Retina (tissue), 1 donor: ENCODE data around the gene ECPAS.
"Not testable (repeated sequence)": the region's sequence is repeated elsewhere in the genome, so short reads cannot be mapped to it uniquely, and the experiment has no call there.

Source experiments
- DNase-seq: peaks from one replicate; pipeline ENCODE4 v3.0.0-alpha.2; 2016

Gene ECPAS

DNA sequence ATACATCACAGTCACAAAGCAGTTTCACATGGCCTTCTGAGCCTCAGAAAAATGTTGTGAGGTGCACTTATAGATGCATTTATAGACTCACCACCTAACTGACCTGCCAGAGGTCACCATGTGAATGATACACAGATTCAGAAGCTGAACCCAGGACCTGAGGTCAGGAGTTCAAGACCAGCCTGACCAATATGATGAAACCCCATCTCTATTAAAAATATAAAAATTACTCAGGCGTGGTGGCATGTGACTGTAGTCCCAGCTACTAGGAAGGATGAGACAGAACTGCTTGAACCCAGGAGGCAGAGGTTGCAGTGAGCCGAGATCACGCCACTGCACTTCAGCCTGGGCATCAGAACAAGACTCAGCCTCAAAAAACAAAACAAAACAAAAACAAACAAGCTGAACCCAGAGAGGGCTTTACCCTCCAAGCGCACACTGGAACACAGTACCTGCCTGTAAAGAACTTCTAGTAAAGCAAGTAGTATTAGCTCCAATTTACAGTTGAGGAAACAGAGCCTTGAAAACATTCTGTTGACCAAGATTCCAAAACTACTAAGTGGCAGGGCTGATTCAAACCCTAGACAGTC lies 16.3 kb downstream of the ECPAS start:
- no peak for DNase-seq

- no peak for DNase-seq
Observed at GRCh38 chr9:111463048-111463447, 21.1 kb downstream of the ECPAS start.

GRCh38 chr9:111458139-111459009 lies 25.8 kb downstream of the ECPAS start:
- no peak for DNase-seq

- peak; percentile 18 for DNase-seq
Observed at GRCh38 chr9:111456529-111456928, 27.7 kb downstream of the ECPAS start.

GRCh38 chr9:111455638-111456037 lies 28.5 kb downstream of the ECPAS start:
- no peak for DNase-seq

- no peak for DNase-seq
Observed at GRCh38 chr9:111454751-111455150, 29.4 kb downstream of the ECPAS start.

DNA sequence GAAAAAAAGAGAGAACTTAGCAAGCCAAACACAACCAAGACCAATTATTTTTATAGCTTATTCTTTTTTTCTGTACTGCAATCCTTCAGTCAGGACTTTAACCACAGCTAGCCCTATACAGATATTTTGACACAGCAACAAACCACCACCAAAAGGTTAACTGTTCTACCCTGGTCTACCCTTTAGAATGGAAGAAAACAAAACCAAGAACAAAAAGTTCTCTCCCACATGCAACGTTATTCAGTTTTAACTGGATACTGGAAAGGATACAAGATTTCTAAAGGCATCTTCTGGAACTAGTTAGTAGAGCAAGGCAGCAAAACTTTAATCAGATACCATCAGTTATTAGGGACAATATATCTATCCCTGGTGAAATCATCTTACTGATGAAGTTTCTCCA lies 32.6 kb downstream of the ECPAS start:
- no peak for DNase-seq

GRCh38 chr9:111450124-111450523 lies 34.1 kb downstream of the ECPAS start:
- no peak for DNase-seq

- no peak for DNase-seq
Observed at GRCh38 chr9:111449705-111450104, 34.5 kb downstream of the ECPAS start.

DNA sequence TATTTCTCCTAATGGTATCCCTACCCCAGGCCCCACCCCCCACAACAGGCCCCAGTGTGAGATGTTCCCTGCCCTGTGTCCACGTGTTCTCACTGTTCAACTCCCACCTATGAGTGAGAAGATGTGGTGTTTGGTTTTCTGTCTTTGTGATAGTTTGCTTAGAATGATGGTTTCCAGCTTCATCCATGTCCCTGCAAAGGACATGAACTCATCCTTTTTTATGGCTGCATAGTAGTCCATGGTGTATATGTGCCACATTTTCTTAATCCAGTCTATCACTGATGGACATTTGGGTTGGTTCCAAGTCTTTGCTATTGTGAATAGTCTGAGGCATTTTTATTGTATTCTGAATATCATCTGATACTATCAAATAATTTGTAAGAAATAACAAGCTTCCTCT lies 38.4 kb downstream of the ECPAS start:
- DNase-seq, result not testable (repeated sequence)

DNA sequence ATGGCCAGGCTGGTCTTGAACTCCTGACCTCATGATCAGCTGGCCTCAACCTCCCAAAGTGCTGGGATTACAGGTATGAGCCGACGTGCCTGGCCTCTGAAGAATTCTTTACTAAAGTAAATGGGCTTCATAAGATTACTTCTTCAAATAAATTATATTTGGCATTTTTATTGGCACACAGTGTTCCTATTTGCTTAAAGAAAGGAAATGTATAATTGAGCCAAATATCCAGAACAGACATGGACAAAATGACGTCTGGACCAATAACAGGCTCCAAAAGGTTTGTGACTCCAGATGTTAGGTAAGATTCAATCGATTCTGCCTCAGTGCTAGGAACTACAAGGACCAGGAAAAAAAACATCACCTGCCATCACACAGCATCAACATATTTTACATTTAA lies 40.7 kb downstream of the ECPAS start:
- no peak for DNase-seq

DNA sequence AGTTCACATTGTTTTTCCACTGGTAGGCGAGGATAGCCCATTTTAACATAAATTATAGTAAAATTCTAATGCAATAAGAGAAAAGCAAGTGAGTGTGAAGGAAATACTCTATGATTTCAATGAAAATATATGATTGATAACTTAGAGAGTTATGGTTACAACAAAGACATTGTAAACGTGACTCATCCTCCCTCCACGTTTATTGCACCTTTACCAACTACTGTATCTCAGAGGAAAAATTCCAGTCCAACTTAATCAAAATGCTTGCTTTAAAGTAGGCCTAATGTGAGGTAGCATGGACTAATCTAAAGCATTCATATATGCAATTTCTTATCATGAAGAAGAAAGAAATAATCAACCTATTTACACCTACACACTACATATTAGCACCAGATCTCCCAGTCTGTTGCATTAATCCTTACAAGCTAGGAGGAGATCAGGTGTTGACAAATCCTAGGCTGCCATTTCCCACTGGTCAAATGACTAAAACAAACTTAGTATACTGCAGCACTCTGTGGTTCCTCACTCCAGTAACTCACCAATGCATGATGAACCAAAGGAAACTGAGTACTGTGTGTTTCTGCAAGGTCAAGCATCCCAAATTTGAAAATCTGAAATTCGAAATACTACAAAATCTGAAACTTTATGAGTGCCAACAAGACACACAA lies 41.7 kb downstream of the ECPAS start:
- no peak for DNase-seq

DNA sequence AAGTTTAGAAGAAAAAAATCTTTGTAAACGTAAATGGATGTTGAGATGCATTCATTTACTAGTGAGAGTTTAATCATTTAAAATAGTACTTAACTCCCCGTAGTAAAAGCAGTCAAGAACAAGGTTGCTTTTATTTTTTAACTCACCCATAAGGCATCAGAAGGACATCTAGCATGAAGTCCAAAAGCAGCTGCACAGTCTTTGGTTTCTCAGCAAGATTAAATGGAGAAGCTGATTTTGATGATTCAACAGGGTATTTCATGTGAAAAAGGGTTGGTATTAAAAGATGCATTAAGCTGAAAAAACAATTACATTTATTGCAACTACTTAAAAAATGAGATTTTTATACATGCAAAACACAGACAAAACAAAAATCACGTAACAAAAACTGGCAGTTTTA lies 44.0 kb downstream of the ECPAS start:
- DNase-seq, result no peak

GRCh38 chr9:111438541-111439235 lies 45.5 kb downstream of the ECPAS start:
- peak; percentile 3 for DNase-seq

GRCh38 chr9:111436571-111436970 lies 47.6 kb downstream of the ECPAS start:
- DNase-seq, result no peak

DNA sequence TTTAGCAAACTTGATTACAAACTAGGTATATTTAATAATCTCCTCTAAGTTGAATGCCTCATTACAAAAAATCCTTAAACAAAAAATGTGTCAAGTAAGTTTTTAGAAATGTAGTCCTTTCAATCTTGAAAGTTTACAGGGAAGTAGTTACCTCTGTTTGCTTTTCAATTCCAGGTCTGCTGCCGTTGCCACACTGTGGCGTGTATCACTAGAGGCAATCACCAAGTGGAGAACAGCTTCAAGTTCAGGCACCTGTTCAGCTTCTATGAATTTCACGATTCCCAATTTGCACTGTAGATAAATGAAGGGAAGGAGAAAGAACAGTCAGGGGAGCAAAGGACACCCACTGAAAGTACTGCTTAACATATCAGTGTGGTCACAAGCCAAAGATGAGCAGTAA lies 51.1 kb downstream of the ECPAS start:
- no peak for DNase-seq

- DNase-seq, result no peak
Observed at GRCh38 chr9:111431684-111432083, 52.5 kb downstream of the ECPAS start.

DNA sequence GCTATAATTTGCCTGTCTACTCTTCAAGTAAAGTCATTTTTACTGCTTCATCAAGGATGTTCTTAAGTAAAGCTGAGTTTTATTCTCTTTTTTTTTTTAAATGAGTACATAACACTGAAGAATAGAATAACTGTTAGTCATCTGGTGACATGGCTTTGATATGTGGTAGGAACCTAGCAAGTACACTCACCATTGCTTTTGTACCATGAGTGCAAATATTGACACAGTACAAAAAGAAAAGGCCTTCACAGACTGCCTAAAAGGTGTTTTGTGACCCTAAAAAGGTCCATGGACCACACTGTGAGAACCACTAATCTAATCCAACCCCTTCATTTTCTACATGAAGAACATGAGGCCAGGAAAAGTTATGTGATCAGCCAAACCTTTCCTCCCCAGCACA lies 55.0 kb downstream of the ECPAS start:
- no peak for DNase-seq

GRCh38 chr9:111427186-111427585 lies 57.0 kb downstream of the ECPAS start:
- no peak for DNase-seq

- no peak for DNase-seq
Observed at GRCh38 chr9:111423389-111423788, 60.8 kb downstream of the ECPAS start.

DNA sequence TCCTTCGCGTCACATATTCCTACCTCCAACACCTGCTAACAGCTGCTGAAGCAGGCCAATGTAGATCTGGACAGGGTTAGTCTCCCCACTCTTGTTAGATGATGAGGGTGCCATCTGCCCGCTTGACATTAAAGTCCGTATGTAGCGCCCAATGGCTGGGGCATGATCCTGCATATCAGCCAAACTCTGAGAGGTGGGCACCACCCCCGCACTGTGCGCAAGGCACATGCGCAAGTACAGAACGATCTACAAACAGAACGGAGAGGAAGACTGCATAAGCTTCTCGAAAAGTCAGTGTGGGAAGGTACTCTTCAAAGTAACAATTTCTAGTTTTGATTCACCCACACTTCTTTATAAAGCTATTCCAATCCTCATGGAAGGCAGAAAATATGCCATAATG lies 69.8 kb downstream of the ECPAS start:
- no peak for DNase-seq

- DNase-seq, result no peak
Observed at GRCh38 chr9:111413996-111414395, 70.2 kb downstream of the ECPAS start.

- no peak for DNase-seq
Observed at GRCh38 chr9:111412280-111412679, 71.9 kb downstream of the ECPAS start.
